T-cell (primary cell): Measurements from ENCODE around the gene CCDC110. TPM values are rescaled to one million over a fixed set of nuclear protein-coding genes. Genes with fewer than 3 reads are reported as not detected.

Source experiments
- ATAC-seq, 4 experiments: fragments of 200-7000 bp in 3 of 4; fragments of 150-1000 bp in 1 of 4; cut with Tn5 transposase; replicated peaks in 1 of 4; 1 replicate in 3 of 4; 2 replicates in 1 of 4; pipeline ENCODE4 v1.10.0; 2021; ENCODE audit warnings: moderate library complexity in 3 of 4, mild to moderate bottlenecking in 2 of 4, moderate number of reproducible peaks in 1 of 4
- CTCF ChIA-PET, 2 donors: fragments of 300-600 bp; sonication (Branson Sonifier 250); formaldehyde crosslinking; loops; one replicate each; lab custom pipeline; 2022; ENCODE audit warnings: antibody characterized with exemption in 2 of 2; lab: Charles Lee
- POLR2A ChIA-PET, 2 donors: fragments of 300-600 bp; sonication (Branson Sonifier 250); formaldehyde crosslinking; loops; one replicate each; lab custom pipeline; 2022; ENCODE audit warnings: antibody characterized with exemption in 2 of 2; lab: Charles Lee
- DNase-seq, 35 experiments: peaks; one replicate each; pipeline versions ENCODE4 v3.0.0 to v3.0.0-alpha.2; 2013 to 2023
- H3K27ac ChIP-seq: one replicate; pipeline ENCODE4 v1.5.1; 2013; ENCODE audit warnings: low read length
- H3K27me3 ChIP-seq, 2 experiments: replicated peaks in 1 of 2; 1 replicate in 1 of 2; 2 replicates in 1 of 2; pipeline versions ENCODE4 v1.6.1 to v1.7.0; 2013; ENCODE audit warnings: low read length in 1 of 2, mixed read lengths in 1 of 2; ENCODE audit not compliant: control insufficient read depth in 2 of 2, insufficient read depth in 2 of 2; ENCODE audit errors: extremely low read depth in 1 of 2
- H3K36me3 ChIP-seq, 2 donors: 1 replicate in 1 of 2; 2 replicates in 1 of 2; pipeline versions ENCODE4 v1.6.1 to v1.7.0; 2013; ENCODE audit warnings: low read length in 1 of 2; ENCODE audit not compliant: control insufficient read depth in 2 of 2, insufficient read depth in 1 of 2; ENCODE audit errors: extremely low read depth in 1 of 2
- H3K4me1 ChIP-seq, 2 experiments: 1 replicate in 1 of 2; 2 replicates in 1 of 2; pipeline versions ENCODE4 v1.6.1 to v1.7.0; 2013; ENCODE audit warnings: low read length in 2 of 2, mixed read lengths in 1 of 2; ENCODE audit not compliant: insufficient read depth in 2 of 2, control insufficient read depth in 1 of 2; ENCODE audit errors: extremely low read depth in 1 of 2
- H3K4me3 ChIP-seq, 2 donors: 1 replicate in 1 of 2; 2 replicates in 1 of 2; pipeline versions ENCODE4 v1.5.1 to v1.7.0; 2013; ENCODE audit warnings: mild to moderate bottlenecking in 2 of 2, low read length in 1 of 2, moderate library complexity in 1 of 2; ENCODE audit not compliant: control insufficient read depth in 1 of 2; ENCODE audit errors: extremely low read depth in 1 of 2
- H3K9me3 ChIP-seq: 2 replicates; pipeline ENCODE4 v1.7.0; 2013
- H3K27ac Mint-ChIP-seq, 2 donors: one replicate each; pipeline ENCODE4 v1.8.0; 2020 to 2021; ENCODE audit warnings: mild to moderate bottlenecking in 2 of 2, mixed read lengths in 2 of 2
- H3K27me3 Mint-ChIP-seq, 2 donors: one replicate each; pipeline ENCODE4 v1.8.0; 2021 to 2022; ENCODE audit warnings: mixed read lengths in 2 of 2
- H3K36me3 Mint-ChIP-seq: one replicate; pipeline ENCODE4 v1.8.0; 2021; ENCODE audit warnings: mixed read lengths
- H3K4me1 Mint-ChIP-seq, 3 donors: one replicate each; pipeline ENCODE4 v1.8.0; 2020 to 2022; ENCODE audit warnings: mixed read lengths in 3 of 3, mild to moderate bottlenecking in 1 of 3
- H3K4me3 Mint-ChIP-seq, 3 donors: one replicate each; pipeline ENCODE4 v1.8.0; 2020 to 2022; ENCODE audit warnings: mild to moderate bottlenecking in 3 of 3, mixed read lengths in 3 of 3, moderate library complexity in 3 of 3
- H3K9me3 Mint-ChIP-seq, 3 donors: one replicate each; pipeline ENCODE4 v1.8.0; 2020 to 2022; ENCODE audit warnings: mixed read lengths in 3 of 3
- WGBS: methylation state at CpG from one replicate; pipeline ENCODE4 v1.1.5; 2013; ENCODE audit warnings: missing lambda C conversion rate; ENCODE audit not compliant: insufficient coverage; 5-methylcytosine and 5-hydroxymethylcytosine counted together
- total RNA-seq, 35 experiments: library from RNA in 6 of 35; stranded (reverse) in 6 of 35; fragments of 120-200 nt in 1 of 35; gene quantifications; one replicate each; pipeline versions ENCODE4 v1.2.1 to v1.2.4 and lab custom pipeline; 2013 to 2026

The CCDC110 gene
- total RNA-seq, 5 donors from 2014 or later (not counting 1 experiment from before 2014, with no cell fraction given), result 0.35 to 0.77 (median 0.47) TPM

DNA sequence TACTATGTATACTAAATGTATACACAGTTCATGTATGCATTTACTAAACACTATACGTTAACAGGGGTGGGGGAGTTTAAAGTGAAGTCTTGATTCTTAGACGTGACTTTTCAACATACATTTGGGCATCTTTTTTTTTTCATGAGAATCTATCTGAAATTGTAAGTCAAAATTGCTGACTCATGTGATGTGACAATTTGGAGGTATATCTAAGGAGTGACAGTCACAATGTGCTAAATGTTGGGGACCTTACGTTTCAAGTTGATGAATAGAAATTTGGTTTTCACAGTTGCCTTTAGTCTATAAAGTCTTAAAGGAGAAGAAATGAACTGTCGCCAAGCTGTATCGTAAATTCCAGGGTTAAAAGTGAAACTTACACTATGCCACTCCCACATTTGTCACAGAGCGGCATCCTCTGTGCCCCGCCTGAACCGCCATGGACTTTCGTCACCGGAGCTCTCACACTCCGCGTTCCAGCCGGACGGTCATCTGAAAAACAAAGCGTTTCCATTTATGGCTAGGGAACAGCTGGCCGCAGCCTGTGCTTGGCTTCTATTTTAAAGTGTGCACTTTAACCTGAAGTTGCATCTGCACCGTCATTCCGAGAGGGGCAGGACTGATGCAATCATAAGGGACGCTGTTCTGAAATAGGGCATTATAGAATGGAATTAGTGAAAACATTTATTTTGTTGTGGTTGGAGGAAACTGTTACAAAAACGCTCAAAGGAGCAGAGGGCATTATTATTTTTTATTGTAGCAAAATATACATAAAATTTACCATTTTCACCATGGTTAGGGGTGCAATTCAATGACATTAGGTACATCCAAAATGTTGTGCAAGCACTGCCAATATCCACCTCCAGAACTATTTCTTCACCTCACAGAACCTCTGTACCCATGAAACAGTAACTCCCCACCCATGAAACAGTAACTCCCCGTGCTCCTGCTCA lies 32.8 kb upstream of the CCDC110 start:
- DNase-seq, result no peak
- H3K27ac Mint-ChIP-seq, result no peak overlapping the region
- peaks cover 3% of the 10 kb centered on the region for H3K36me3 Mint-ChIP-seq
- H3K4me1 Mint-ChIP-seq, result no peaks in the 10 kb centered on the region
- ChIA-PET POLR2A (no interaction called here), CTCF (no interaction called here)
- H3K27me3 Mint-ChIP-seq, result peaks cover 24 to 41% of the 10 kb centered on the region in 2 donors
- no peaks in the 10 kb centered on the region for H3K36me3 ChIP-seq
- ATAC-seq, result no peak
- no peak overlapping the region for H3K4me3 ChIP-seq
- H3K4me1 ChIP-seq, result no peaks in the 10 kb centered on the region
- no peaks in the 10 kb centered on the region for H3K9me3 ChIP-seq
- peaks cover 0 to 7% (median 7%) of the 10 kb centered on the region in 3 donors for H3K9me3 Mint-ChIP-seq
- no peak overlapping the region for H3K4me3 Mint-ChIP-seq
- H3K27ac ChIP-seq, result no peak overlapping the region
- 88% methylated on average over 14 of the region's 21 CpGs for WGBS
- peaks cover 4 to 17% of the 10 kb centered on the region in 2 experiments for H3K27me3 ChIP-seq

DNA sequence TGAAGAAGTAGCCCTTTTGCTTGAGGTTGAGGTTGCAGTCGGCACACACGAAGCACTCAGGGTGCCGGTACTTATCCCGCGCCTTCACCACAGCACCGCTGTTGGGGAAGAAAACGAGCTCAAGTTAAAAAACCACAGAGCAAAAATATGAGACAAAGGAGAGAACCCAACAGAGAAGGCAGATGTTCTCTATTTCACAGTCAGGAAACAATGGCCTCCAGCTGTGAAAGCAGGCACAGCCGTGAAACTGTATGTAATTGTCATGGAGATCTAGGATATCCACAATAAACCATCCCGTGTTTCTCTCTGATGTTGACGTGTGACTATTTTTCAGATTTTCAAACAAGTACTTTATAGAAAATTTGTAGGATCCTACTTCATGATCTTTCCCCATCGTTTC lies 30.9 kb upstream of the CCDC110 start:
- H3K4me1 Mint-ChIP-seq, result no peaks in the 10 kb centered on the region
- POLR2A ChIA-PET, result no interaction called here
- WGBS, result 90% methylated on average over 6 of the region's 11 CpGs

GRCh38 chr4:185500576-185500975 lies 29.0 kb upstream of the CCDC110 start:
- no peak overlapping the region for H3K27ac ChIP-seq
- Mint-ChIP-seq H3K27ac (no peak overlapping the region), H3K4me3 (no peak overlapping the region), H3K36me3 (peaks cover 3% of the 10 kb centered on the region), H3K9me3 (peaks cover 0 to 7% (median 7%) of the 10 kb centered on the region in 3 donors), H3K27me3 (peaks cover 10 to 37% of the 10 kb centered on the region in 2 donors), H3K4me1 (no peaks in the 10 kb centered on the region)
- DNase-seq (no peak), ATAC-seq (no peak)
- ChIA-PET CTCF (no interaction called here), POLR2A (no interaction called here)
- no peak overlapping the region for H3K4me3 ChIP-seq
- H3K9me3 ChIP-seq, result no peaks in the 10 kb centered on the region
- no peaks in the 10 kb centered on the region for H3K4me1 ChIP-seq
- no peaks in the 10 kb centered on the region for H3K36me3 ChIP-seq
- H3K27me3 ChIP-seq, result peaks cover 0 to 13% of the 10 kb centered on the region in 2 experiments
- 70% methylated on average over 1 of the region's 1 CpG for WGBS

More for the DNA sequence above, 30.9 kb upstream of the CCDC110 start:
- H3K27me3 ChIP-seq, result peaks cover 0 to 18% of the 10 kb centered on the region in 2 experiments
- Mint-ChIP-seq H3K27me3 (peaks cover 14 to 41% of the 10 kb centered on the region in 2 donors), H3K36me3 (peaks cover 3% of the 10 kb centered on the region), H3K27ac (no peak overlapping the region), H3K9me3 (peaks cover 0 to 7% (median 7%) of the 10 kb centered on the region in 3 donors), H3K4me3 (no peak overlapping the region)
- DNase-seq (no peak), ATAC-seq (no peak)
- no peaks in the 10 kb centered on the region for H3K36me3 ChIP-seq
- no peaks in the 10 kb centered on the region for H3K9me3 ChIP-seq
- H3K4me1 ChIP-seq, result no peaks in the 10 kb centered on the region
- H3K4me3 ChIP-seq, result no peak overlapping the region
- H3K27ac ChIP-seq, result no peak overlapping the region
- CTCF ChIA-PET, result no interaction called here

DNA sequence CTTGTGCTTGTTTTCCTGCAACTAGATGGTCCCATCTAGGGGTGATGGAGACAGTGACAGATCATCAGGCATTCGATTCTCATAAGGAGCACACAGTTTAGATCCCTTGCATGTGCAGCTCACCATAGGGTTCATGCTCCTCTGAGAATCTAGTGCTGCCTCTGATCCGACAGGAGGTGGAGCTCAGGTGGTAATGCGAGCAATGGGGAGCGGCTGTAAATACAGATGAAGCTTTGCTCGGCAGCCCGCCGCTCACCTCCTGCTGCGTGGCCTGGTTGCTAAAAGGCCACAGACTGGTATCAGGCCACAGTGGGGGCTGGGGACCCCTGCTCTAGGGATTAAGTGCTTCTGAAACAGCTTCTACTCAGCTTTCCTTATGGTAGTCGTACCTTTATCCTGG lies 28.5 kb upstream of the CCDC110 start:
- ChIA-PET POLR2A (interaction anchor here in 1 of 2 donors (0.5 kb wide), 1 partner anchor 84 kb away, joined by 4 read pairs; no protein-coding TSS in a partner anchor), CTCF (no interaction called here)
- DNase-seq (no peak), ATAC-seq (no peak)
- no peak overlapping the region for H3K27ac ChIP-seq
- H3K36me3 ChIP-seq, result no peaks in the 10 kb centered on the region
- peaks cover 3% of the 10 kb centered on the region for H3K36me3 Mint-ChIP-seq
- peaks cover 0 to 7% (median 7%) of the 10 kb centered on the region in 3 donors for H3K9me3 Mint-ChIP-seq
- WGBS, result 82% methylated on average over 9 of the region's 9 CpGs
- no peak overlapping the region for H3K4me3 ChIP-seq
- peaks cover 0 to 13% of the 10 kb centered on the region in 2 experiments for H3K27me3 ChIP-seq
- H3K27me3 Mint-ChIP-seq, result peaks cover 15 to 39% of the 10 kb centered on the region in 2 donors
- H3K27ac Mint-ChIP-seq, result no peak overlapping the region
- H3K4me1 Mint-ChIP-seq, result no peaks in the 10 kb centered on the region
- no peak overlapping the region for H3K4me3 Mint-ChIP-seq
- H3K9me3 ChIP-seq, result no peaks in the 10 kb centered on the region
- H3K4me1 ChIP-seq, result no peaks in the 10 kb centered on the region

DNA sequence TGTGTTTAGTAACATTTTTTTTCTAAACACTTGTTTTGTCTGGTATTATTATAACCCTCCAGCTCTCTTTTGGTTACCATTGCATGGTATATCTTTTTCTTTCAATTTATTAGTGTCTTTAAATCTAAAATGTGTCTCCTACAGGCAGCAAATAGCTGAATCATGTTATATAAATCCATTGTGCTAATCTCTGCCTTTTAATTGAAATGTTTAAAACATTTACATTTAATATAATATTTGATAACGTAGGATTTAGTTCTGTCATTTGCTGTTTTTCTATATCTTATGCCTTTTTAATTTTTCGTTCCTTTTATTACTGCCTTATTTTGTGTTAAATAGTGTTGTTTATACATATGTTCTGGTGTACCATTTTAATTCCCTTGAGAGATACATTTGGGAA lies 17.1 kb upstream of the CCDC110 start:
- POLR2A ChIA-PET, result no interaction called here
- no peak overlapping the region for H3K4me3 ChIP-seq
- H3K27ac ChIP-seq, result no peak overlapping the region
- no peaks in the 10 kb centered on the region for H3K4me1 ChIP-seq
- Mint-ChIP-seq H3K4me3 (no peak overlapping the region), H3K36me3 (peaks cover 3% of the 10 kb centered on the region), H3K9me3 (peaks cover 13 to 24% (median 15%) of the 10 kb centered on the region in 3 donors), H3K27me3 (peaks cover 31 to 44% of the 10 kb centered on the region in 2 donors), H3K4me1 (no peaks in the 10 kb centered on the region), H3K27ac (no peak overlapping the region)
- CTCF ChIA-PET, result no interaction called here
- no peaks in the 10 kb centered on the region for H3K9me3 ChIP-seq
- peaks cover 0 to 8% of the 10 kb centered on the region in 2 experiments for H3K27me3 ChIP-seq
- DNase-seq, result no peak
- whole genome bisulfite sequencing, result no CpG with 5 or more reads among the region's 2 CpGs
- H3K36me3 ChIP-seq, result no peaks in the 10 kb centered on the region
- ATAC-seq, result no peak

- Histone ChIP-seq H3K4me3 (no peak overlapping the region), H3K27me3 (peaks cover 12 to 13% of the 10 kb centered on the region in 2 experiments), H3K4me1 (no peaks in the 10 kb centered on the region), H3K9me3 (no peaks in the 10 kb centered on the region), H3K27ac (no peak overlapping the region), H3K36me3 (no peaks in the 10 kb centered on the region)
- DNase-seq, result no peak
- no peaks in the 10 kb centered on the region for H3K4me1 Mint-ChIP-seq
- H3K27ac Mint-ChIP-seq, result no peak overlapping the region
- H3K36me3 Mint-ChIP-seq, result no peaks in the 10 kb centered on the region
- no peak overlapping the region for H3K4me3 Mint-ChIP-seq
- WGBS, result no CpG with 5 or more reads among the region's 2 CpGs
- no peak for ATAC-seq
- CTCF ChIA-PET, result interaction anchor here in 1 of 2 donors (0.7 to 1.0 kb wide), 2 partner anchors 38 to 279 kb away, joined by 3 read pairs; no protein-coding TSS in a partner anchor
- POLR2A ChIA-PET, result interaction anchor here in 1 of 2 donors (0.6 kb wide), 1 partner anchor 110 kb away, joined by 3 read pairs; no protein-coding TSS in a partner anchor
- H3K27me3 Mint-ChIP-seq, result peaks cover 30 to 54% of the 10 kb centered on the region in 2 donors
- no peaks in the 10 kb centered on the region for H3K9me3 Mint-ChIP-seq
These were observed 9.9 kb upstream of the CCDC110 start for GRCh38 chr4:185481401-185481800.
